Measurements from ENCODE around the gene MRNIP.
"Not testable (repeated sequence)": the region's sequence is repeated elsewhere in the genome, so short reads cannot be mapped to it uniquely, and the experiment has no call there.

The MRNIP gene

DNA sequence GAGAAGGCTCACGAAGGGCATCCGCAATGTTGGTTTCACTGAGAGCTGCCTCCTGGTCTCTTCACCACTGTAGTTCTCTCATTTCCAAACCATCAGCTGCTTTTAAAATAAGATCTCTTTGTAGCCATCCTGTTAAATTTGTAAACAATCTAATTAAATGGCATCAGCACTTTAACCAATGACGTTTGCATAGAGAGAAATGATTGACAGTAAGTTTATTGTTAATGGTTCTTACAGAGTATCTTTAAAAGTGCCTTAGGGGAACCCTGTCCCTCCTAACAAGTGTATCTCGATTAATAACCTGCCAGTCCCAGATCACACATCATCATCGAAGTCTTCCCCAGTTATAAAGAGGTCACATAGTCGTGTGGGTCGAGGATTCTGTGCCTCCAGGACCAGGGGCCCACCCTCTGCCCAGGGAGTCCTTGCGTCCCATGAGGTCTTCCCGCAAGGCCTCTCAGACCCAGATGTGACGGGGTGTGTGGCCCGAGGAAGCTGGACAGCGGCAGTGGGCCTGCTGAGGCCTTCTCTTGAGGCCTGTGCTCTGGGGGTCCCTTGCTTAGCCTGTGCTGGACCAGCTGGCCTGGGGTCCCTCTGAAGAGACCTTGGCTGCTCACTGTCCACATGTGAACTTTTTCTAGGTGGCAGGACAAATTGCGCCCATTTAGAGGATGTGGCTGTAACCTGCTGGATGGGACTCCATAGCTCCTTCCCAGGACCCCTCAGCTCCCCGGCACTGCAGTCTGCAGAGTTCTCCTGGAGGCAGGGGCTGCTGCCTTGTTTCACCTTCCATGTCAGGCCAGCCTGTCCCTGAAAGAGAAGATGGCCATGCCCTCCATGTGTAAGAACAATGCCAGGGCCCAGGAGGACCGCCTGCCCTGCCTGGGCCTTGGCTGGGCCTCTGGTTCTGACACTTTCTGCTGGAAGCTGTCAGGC lies 21.3 kb downstream of the MRNIP start:
- DNase-seq = no peak

DNA sequence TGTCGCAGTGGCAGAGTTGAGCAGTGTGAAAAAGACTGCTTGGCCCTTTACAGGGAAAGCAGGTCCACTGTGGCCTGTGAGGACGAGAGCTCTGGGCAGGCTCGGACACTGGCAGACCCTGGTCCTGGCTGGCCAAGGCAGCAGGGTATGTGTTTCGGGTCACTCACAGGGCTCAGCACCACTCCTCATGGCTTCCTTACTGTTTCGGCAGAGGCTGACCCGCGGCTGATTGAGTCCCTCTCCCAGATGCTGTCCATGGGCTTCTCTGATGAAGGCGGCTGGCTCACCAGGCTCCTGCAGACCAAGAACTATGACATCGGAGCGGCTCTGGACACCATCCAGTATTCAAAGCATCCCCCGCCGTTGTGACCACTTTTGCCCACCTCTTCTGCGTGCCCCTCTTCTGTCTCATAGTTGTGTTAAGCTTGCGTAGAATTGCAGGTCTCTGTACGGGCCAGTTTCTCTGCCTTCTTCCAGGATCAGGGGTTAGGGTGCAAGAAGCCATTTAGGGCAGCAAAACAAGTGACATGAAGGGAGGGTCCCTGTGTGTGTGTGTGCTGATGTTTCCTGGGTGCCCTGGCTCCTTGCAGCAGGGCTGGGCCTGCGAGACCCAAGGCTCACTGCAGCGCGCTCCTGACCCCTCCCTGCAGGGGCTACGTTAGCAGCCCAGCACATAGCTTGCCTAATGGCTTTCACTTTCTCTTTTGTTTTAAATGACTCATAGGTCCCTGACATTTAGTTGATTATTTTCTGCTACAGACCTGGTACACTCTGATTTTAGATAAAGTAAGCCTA lies 22.2 kb downstream of the MRNIP start:
- peak; percentile 71 for DNase-seq

DNA sequence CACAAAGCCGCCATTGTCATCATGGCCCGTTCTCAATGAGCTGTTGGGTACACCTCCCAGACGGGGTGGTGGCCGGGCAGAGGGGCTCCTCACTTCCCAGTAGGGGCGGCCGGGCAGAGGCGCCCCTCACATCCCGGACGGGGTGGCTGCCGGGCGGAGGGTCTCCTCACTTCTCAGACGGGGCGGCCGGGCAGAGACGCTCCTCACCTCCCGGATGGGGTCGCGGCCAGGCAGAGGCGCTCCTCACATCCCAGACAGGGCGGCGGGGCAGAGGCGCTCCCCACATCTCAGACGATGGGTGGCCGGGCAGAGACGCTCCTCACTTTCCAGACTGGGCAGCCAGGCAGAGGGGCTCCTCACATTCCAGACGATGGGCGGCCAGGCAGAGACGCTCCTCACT lies 23.7 kb downstream of the MRNIP start:
- not testable (repeated sequence) for DNase-seq

DNA sequence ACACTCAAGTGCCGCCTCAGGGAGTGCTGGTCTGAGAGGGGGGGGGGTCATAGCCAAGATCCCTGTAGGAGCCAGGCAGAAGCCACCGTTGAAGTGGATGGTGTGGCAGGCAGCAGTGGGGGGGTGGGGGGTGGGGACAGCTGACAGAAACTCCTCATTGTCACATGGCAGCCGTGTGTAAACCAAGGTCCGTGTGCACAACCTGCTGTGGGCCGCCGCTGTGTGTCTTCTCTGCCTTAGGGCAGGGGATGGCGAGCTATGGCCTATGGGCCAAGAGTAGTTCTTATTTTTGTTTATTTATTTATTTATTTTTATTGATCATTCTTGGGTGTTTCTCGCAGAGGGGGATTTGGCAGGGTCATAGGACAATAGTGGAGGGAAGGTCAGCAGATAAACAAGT lies 24.5 kb downstream of the MRNIP start:
- DNase-seq = no peak

DNA sequence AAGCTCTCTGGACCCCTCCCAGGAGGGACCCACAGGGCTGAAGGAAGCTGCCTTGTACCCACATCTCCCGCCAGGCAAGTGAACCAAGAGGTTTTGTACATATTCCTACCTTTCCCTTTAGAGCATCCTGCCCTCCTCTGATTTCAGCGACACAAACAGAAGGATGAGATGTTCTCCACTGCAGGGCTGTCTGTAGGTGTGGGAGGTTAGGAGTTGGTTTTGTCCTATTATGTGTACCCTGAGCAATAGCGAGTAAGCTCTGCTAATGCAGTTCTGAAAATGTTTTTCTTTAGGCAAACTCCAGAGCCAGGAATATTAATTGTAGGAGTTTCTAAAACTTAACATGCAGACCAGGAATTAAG lies 24.9 kb downstream of the MRNIP start:
- no peak for DNase-seq

DNA sequence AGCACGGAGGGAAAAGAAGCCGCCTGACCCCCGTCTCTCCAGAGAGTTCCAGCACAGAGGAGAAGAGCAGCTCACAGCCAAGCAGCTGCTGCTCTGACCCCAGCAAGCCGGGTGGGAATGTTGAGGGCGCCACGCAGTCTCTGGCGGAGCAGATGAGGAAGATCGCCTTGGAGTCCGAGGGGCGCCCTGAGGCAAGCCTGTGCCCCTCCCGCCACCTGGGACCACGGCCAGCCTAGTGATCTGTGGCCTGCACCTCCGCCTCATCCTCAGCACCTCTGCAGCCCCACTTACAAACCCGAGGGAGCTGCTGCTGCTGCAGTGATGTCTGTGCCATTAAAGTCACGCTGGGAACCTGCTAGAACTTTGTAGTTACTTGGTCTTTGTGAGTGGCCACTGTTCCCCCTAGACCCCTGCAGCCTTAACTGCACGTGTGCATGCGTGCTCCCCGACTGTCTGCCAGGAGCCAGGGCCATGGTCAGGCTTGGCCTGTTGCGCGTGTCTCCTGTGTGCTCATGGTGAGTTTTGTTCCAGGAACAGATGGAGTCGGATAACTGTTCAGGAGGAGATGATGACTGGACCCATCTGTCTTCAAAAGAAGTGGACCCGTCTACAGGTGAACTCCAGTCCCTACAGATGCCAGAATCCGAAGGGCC lies 25.4 kb downstream of the MRNIP start:
- no peak for DNase-seq

DNA sequence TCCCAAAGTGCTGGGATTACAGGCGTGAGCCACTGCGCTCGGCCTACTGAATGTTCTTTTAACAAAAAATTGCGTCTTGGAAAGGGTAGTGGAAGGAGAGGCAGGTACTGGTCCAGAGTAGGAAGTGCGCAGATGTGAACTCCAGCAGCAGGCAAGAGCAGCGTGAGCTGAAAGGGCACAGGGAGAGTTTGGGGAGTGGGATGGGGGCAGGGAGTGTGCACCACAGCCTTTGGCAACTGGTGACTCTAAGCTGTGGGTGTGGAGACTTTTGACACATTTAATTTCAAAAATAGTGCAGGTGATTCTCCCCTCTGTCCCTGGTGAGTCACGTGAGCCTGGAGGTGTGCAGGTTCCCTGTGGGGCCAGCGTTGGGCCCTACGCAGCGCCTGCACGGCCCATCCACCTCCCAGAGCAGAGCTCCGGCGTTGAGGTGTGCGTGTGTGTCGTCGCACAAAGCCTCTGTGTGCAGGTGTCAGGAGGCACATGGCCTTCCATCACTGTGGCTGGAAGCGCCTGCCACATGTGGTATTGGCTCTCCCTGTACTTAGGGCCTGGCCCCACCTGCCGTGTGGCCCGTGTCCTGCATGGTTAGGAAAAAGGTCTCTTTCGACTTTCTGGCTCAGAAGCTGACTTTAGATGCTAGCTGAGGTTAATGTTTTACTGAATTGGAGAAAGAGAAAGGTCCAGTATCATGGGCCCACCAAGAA lies 26.4 kb downstream of the MRNIP start:
- no peak for DNase-seq

DNA sequence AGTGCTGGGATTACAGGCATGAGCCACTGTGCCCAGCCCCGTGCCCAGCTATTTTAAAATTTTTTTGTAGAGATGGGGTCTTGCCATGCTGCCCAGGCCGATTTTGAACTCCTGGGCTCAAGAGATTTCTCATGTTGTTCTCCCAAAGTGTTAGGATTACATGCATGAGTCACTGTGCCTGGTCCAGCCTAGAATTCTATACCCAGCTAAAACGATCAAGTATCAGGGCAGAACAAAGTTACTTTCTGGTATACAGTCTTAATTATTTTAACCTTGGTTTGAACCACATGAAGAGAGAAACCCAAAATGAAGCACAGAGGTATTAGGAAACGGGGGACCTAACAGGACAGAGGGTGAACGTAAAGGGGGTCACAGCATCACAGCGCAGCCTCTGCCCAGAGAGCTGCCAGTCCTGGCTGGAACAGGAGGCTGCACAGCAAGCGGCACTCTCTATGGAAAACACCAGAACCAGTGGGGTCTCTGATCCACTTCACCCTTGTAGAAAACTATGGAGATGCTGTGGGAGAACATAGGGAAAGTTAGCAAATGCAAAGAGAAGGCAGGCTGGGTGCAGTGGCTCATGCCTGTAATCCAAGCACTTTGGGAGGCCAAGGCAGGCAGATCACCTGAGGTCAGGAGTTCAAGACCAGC lies 27.7 kb downstream of the MRNIP start:
- DNase-seq = no peak

DNA sequence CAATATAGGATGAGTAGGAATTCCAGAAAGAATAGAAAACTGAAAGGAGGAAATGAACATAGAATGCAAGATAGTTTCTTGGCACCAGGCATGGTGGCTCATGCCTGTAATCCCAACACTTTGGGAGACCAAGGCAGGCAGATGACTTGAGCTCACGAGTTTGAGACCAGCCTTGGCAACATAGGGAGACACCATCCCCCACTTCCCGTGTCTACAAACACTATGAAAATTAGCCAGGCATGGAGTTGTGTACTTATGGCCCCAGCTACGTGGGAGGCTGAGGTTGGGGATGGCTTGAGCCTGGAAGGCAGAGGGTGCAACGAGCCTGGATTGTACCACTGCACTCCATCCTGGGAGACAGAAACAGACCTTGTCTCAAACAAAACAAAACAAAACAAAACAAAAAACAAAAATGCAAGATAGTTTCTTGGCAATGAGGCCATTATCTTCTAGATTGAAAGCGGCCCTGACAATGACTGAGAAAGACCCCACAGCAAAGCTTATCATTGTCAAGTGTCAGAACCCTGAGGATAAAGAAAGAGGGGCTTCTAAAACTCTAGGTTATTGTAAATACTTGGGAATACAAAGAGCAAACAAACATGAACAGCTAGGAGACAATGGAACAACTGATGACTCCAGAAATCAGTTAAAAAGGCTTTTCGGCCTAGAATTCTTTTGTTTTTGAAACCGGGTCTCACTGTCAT lies 28.7 kb downstream of the MRNIP start:
- no peak for DNase-seq

DNA sequence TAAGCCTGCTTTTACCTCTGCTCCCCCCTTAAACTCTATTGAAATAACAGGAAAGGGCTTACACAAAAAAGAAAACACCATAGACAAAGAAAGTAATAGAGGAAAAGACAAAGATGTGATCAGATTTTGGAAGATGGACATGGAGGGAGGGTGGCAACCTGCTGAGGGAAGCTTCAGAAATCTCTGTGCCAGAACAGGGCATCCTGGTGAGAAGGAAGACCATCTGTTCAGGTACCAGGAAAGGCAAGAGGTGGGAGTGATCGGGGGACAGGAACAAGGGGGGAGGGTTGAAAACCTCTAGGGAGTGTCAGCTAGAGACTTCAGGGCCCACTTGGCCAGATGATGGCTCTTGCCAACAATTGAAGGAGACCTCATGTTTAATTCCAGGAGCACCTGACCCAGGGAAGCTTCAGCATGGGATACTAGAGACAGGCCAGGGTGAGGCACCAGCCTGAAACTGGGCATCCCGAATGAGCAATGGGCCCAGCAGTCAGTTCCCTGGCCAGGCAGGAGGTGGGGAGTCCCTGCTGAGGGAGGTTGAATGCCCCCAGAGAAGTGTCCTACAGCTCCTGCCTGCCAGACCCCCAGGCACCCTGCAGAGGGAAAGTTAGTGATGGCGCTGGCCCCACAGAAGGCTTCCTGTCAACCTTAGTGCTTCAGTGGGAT lies 29.7 kb downstream of the MRNIP start:
- no peak for DNase-seq

DNA sequence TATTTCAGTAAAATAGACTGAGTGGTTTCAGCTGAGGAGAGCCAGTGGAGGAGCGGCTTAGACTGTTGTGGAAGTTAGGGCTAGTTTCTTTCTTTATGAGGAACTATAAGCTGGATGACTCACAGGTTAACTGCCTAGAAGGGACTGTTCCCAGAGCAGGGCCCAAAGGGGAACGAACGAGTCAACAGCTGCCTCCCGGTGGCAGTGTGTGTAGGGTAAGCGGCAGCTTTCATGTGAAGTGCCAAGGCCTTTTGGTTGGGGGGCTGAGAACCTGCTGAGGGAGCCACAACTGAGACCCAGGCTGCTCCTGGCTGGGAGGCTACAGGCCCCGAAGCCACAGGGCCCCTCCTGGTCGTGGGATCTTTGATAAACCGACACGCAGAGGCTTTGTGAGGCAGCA lies 30.9 kb downstream of the MRNIP start:
- peak; percentile 31 for DNase-seq

DNA sequence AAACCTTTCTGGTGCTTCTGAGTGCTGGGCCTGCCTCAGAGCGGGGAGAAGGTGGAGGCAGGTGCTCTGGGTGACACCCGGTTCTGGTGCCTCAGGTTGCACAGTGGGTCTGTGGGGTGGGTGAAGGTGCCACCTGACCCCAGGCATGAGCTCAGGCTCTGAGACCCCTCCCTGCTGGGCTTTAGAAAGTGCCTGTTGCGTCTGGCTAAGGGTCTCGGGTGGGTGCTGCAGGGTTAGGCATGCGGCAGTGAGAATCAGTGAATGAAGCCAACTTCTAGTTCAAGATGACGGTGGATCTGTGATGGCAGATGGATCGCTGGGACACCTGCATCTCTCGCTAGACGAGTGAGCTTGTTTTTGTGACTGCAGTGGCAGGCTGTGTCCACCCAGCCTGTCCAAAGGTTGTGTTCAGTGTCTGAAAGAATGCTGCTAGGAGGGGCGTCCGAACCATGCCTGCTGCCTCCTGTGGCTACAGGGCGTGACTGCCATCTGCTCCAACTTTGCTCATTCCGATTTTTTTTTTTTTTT lies 32.9 kb downstream of the MRNIP start:
- no peak for DNase-seq

DNA sequence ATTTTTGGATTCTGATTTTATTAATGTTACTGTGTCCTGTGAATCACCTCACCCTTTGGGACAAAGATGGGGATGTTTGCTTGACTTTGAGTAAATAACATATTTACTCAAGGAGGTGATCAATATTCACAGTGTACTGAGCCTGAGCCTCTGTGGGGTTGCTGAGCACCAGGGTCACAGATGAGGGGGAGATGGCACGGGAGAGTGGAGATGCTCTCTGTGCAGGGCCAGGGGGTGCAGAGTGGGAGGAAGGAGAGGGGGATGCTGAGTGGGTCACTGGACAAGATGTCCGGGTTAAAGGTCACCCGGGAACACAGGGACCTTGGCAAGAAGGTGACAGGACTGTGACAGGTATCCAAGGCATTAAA lies 33.9 kb downstream of the MRNIP start:
- DNase-seq = no peak

DNA sequence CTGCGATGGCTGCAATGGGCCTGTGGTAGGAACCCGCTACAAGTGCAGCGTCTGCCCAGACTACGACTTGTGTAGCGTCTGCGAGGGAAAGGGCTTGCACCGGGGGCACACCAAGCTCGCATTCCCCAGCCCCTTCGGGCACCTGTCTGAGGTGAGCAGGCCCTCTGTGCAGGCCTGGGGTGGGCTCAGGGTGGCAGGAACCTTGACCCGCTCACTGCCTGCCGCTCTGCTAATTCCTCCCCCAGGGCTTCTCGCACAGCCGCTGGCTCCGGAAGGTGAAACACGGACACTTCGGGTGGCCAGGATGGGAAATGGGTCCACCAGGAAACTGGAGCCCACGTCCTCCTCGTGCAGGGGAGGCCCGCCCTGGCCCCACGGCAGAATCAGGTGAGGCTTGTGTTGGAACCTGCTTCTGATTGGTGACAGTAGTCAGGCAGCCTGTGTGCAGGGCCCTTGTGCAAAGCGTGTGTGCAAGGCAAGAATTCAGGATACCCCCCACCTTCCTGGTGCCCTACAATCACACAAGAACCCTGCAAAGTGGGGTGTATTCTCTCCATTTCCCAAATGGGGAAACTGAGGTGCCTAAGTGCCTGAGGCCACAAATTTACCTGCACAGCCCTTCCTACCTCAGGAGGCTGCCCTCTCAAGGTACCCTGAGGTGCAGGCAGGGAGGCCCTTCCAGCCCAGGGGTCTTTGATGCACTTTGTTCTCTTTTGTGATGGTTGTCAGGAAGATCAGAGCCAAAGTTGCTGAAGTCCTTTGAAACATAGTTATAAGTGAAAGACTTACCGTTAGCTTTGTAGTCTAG lies 34.5 kb downstream of the MRNIP start:
- DNase-seq = no peak

DNA sequence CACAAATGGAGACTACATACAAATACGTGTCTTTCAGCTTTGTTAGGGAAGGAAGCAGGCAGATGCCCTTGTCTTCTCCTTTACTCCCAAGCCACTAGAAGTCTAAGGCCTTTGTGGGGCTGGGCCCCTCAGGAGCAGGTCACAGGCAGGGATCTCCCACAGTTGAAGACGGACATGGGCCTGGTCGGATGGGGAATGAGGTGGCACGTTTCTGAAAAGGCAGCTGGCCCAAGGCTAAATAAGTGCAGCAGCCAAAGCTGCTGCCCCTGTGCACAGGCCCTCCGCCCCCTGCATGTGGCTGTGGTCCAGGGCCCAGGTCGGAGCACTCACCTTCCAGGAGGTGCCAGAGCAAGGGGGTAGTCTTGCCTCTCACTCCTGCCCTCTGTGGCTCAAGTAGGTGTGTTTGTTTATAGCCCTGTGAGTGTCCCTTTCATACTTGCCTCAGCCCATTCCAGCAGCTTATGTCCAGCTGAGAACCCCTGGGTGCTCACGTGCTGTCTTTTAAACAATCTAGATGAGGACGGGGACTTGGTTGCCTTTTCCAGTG lies 36.1 kb downstream of the MRNIP start:
- no peak for DNase-seq

DNA sequence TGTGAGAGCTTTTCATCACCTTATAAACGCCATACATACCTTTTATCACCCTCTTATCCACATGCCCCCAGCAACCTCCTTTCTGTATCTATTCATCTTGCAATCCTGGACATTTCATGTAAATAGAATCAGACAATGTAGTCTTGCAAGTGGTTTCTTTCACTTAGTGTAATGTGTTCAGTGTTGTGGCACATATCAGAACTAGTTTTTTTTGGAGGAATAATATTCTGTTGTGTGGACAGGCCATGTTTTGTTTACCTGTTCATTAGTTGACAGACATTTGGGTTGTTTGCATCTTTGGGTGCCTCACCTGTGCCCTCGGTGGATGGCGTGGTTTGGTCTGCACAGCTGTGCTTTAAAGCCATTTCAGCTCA lies 36.6 kb downstream of the MRNIP start:
- no peak for DNase-seq

DNA sequence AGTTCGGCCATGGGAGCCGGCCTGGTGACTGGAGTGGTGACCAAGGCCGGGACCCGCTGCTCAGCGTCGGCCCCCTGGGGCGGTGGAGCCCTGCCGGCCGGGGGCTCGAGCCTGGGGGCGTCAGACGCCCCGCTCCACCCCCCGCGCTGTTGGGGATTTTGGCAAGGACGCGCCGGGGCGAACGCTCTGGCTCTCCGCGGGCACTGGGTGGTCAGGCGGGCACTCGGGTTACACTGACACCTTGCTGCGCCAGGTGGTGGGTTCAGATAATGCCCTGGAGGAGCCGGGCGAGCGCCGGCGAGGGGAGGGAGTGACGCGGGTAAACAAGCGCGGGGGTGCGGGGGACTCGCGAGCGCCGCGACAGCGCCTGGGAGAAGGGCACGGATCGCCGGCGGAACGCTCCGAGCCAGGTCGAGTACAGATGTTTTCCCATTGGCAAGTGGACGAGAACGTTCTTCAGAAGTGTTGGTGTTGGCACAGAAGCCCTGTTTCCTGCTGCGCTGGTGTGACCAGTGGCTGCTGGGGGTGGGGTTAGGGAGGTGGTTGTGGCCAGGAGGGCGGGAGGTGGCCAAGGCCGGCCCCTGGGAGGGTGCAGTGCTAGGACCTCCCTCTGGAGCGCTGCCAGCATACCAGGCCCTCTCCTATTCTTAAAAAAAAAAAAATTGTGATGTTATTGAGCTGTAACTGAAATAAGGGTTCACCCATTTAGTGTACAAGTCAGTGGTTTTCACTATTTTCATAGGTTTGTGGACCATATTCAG lies 37.1 kb downstream of the MRNIP start:
- peak; percentile 93 for DNase-seq

DNA sequence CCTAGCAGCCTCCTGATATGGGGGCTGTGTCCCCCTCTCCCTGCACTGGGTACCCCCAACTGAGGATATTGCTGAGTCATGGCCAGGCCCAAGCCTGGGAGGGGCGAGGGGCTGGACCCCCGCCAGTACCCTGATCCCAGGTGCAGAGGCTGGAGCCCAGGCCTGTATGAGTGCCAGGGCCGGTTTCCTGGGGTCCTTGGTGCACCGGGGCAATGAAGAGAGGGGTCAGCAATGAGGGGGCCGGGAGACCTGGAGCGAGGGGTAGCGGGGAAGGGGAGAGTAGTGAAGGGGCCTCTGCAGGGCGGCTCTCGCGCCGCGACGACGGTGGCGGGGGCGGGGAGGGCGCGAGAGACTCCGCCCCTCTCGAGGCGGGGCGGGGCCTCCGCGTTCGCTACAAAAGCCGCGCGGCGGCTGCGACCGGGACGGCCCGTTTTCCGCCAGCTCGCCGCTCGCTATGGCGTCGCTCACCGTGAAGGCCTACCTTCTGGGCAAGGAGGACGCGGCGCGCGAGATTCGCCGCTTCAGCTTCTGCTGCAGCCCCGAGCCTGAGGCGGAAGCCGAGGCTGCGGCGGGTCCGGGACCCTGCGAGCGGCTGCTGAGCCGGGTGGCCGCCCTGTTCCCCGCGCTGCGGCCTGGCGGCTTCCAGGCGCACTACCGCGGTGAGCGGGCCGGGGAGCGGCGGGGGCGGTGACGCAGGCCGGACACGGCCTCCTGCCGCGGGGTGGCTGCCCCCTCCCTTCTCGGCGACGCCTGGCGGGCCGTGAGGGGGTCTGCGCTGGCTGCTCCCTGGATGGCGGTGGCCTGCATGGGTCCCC lies 37.9 kb downstream of the MRNIP start, which contains the start of gene SQSTM1:
Gene SQSTM1 (plus strand): TSS at position 423 of the 815 bp plus-strand sequence. CDS start 32 bp downstream, at position 455.
- peak; percentile 84 for DNase-seq
